Glutamatergic neuron (in vitro differentiated cells): ENCODE data around the gene RGS16. TPM values are rescaled to one million over a fixed set of nuclear protein-coding genes. Genes with fewer than 3 reads are reported as not detected.
"Not testable (repeated sequence)": the region's sequence is repeated elsewhere in the genome, so short reads cannot be mapped to it uniquely, and the experiment has no call there.

ENCODE experiments used
- DNase-seq: peaks from one replicate; pipeline ENCODE4 v3.0.0; 2022
- H3K27ac Mint-ChIP-seq: one replicate; pipeline ENCODE4 v1.8.0; 2020; ENCODE audit warnings: mild to moderate bottlenecking, mixed read lengths, inconsistent platforms; ENCODE audit not compliant: unreplicated experiment
- H3K27me3 Mint-ChIP-seq: one replicate; pipeline ENCODE4 v1.8.0; 2020; ENCODE audit warnings: mild to moderate bottlenecking, moderate library complexity, mixed read lengths, inconsistent platforms; ENCODE audit not compliant: unreplicated experiment
- H3K36me3 Mint-ChIP-seq: one replicate; pipeline ENCODE4 v1.8.0; 2020; ENCODE audit warnings: mild to moderate bottlenecking, mixed read lengths, inconsistent platforms; ENCODE audit not compliant: unreplicated experiment
- H3K4me1 Mint-ChIP-seq: one replicate; pipeline ENCODE4 v1.8.0; 2020; ENCODE audit warnings: mild to moderate bottlenecking, low read depth, mixed read lengths, inconsistent platforms; ENCODE audit not compliant: unreplicated experiment
- H3K4me3 Mint-ChIP-seq: one replicate; pipeline ENCODE4 v1.8.0; 2020; ENCODE audit warnings: mild to moderate bottlenecking, mixed read lengths, inconsistent platforms; ENCODE audit not compliant: unreplicated experiment
- H3K9me3 Mint-ChIP-seq: one replicate; pipeline ENCODE4 v1.8.0; 2020; ENCODE audit warnings: mild to moderate bottlenecking, moderate library complexity, mixed read lengths, inconsistent platforms; ENCODE audit not compliant: unreplicated experiment
- total RNA-seq: library from RNA; stranded (reverse); fragmentation: NEBNext Ultra II Directional; extraction: Animal tissue kit (Norgen Biotek cat#: 25700); gene quantifications from one replicate; pipeline ENCODE4 v1.2.1, GENCODE V29; 2021; ENCODE audit not compliant: unreplicated experiment
- TF ChIP-seq, protein P1 (sequence below): fragments of 200-600 bp; sonication (generic); IDR thresholded peaks from one replicate; pipeline ENCODE4 v1.5.0; 2021; ENCODE audit not compliant: partially characterized antibody, unreplicated experiment

Gene RGS16
- total RNA-seq, 1 donor from 2014 or later, result 37.2 TPM

DNA sequence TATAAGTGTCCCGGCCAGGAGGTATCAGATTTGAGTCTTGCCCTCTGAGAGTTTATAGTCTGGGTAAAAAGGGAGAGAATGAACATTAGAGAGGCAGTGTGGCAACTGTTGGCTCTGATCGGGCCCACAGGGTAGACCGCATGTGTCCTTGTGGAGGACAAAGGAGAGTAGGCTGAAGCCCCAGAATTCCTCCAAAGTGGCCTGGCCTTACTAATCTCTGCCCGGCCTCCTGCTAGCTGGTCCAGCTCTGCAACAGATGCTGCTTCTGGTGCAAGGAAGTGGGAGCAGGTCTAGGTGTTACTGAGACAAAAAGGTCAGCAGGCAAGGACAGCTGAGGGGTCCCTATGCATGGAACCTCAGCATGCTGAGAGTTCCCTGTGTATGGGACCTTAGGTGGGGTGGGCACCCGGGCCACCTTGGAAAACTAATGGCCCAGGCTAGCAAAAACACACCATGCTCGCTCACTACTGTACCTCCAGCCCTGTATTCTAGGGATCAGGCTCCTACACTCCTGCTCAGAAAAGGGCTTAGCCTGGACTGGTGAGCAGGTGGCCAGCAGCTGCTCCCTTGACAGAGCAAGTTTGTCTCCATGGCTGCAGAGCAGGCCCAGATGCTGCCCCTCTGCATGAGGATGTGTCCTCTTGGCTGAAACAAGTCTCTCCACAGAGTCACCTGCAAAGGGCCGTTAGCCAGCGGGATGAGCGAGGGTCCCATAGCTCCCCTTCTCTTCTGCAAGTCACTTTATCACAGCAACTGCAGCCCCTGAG lies 30.3 kb upstream of the RGS16 start:
- peaks cover 17% of the 10 kb centered on the region for H3K9me3 Mint-ChIP-seq
- peak overlapping the region; percentile 93 for H3K27ac Mint-ChIP-seq
- no peaks in the 10 kb centered on the region for H3K36me3 Mint-ChIP-seq
- H3K4me3 Mint-ChIP-seq, result peak overlapping the region; percentile 14
- peaks cover 28% of the 10 kb centered on the region for H3K4me1 Mint-ChIP-seq
- TF ChIP-seq, protein P1, sequence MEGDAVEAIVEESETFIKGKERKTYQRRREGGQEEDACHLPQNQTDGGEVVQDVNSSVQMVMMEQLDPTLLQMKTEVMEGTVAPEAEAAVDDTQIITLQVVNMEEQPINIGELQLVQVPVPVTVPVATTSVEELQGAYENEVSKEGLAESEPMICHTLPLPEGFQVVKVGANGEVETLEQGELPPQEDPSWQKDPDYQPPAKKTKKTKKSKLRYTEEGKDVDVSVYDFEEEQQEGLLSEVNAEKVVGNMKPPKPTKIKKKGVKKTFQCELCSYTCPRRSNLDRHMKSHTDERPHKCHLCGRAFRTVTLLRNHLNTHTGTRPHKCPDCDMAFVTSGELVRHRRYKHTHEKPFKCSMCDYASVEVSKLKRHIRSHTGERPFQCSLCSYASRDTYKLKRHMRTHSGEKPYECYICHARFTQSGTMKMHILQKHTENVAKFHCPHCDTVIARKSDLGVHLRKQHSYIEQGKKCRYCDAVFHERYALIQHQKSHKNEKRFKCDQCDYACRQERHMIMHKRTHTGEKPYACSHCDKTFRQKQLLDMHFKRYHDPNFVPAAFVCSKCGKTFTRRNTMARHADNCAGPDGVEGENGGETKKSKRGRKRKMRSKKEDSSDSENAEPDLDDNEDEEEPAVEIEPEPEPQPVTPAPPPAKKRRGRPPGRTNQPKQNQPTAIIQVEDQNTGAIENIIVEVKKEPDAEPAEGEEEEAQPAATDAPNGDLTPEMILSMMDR, result no peak
- peaks cover 16% of the 10 kb centered on the region for H3K27me3 Mint-ChIP-seq
- DNase-seq, result peak; percentile 72

DNA sequence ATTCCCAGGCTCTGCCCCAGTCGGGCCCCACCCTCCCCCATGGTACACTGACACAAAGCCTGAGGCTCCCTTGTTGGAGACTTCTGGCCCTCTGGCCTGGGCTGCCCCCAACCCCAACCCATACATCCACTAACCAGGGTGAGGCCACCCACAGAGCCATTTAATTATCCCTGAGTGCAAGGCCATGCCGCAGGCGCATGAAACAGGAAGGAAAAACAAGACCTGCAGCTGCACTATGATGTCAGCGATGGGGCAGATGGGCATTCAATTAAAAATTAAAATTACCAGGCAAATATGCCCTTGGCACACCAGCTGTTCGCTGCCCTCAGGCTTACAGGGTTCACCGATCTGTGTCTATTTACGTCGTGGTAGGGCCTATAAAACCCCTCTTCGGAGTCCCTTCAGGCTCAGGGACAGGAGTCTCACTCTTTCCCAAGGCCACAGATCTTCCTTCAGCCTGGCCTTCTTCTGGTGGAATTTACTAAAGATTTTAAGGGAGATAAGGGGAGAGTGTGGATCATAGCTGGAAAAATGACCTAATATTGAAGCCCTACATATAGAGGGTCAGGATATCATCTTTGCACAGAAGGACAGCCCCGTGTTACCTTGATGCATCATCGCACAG lies 29.6 kb upstream of the RGS16 start:
- Mint-ChIP-seq H3K27me3 (peaks cover 16% of the 10 kb centered on the region), H3K4me1 (peaks cover 29% of the 10 kb centered on the region), H3K9me3 (peaks cover 17% of the 10 kb centered on the region), H3K27ac (peak overlapping the region; percentile 93), H3K4me3 (peak overlapping the region; percentile 14), H3K36me3 (no peaks in the 10 kb centered on the region)
- DNase-seq, result peak; percentile 69
- TF ChIP-seq, protein P1, result no peak

DNA sequence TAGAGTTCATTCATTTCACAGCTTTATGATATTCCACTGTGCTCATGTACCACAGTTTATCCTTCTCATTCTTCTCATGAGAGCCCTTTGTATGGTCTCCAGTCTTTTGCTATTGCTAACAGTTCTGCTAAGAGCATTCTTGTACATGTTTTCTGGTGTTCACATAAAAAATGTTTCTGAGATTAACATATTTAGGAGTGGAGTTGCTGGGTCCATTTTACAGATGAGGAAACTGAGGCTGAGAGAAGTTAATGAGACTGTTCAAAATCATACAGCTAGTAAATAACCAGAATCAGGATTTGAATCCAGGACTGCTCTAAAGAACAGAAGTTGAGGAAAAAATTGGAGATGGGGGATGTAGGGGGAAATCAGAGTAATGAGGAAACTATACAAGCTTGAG lies 28.8 kb upstream of the RGS16 start:
- Mint-ChIP-seq H3K27me3 (peaks cover 16% of the 10 kb centered on the region), H3K36me3 (no peaks in the 10 kb centered on the region), H3K4me1 (peaks cover 29% of the 10 kb centered on the region), H3K4me3 (no peak overlapping the region), H3K9me3 (peaks cover 17% of the 10 kb centered on the region), H3K27ac (peak overlapping the region; percentile 18)
- DNase-seq, result no peak
- TF ChIP-seq, protein P1, result no peak

DNA sequence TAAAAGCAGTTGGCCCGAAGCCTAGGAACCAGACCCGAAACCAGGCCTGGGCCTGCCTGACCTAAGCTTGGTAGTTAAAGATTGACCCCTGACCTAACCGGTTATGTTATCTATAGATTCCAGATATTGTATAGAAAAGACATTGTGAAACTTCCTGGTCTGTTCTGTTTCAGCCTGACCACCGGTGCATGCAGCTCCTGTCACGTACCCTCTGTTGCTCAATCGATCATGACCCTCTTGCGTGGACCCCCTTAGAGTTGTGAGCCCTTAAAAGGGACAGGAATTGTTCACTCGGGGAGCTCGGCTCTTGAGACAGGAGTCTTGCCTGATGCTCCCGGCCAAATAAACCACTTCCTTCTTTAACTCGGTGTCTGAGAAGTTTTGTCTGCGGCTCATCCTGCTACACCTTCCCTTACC lies 28.3 kb upstream of the RGS16 start:
- not testable (repeated sequence) for H3K36me3 Mint-ChIP-seq, H3K4me3 Mint-ChIP-seq, H3K27ac Mint-ChIP-seq, DNase-seq
- peaks cover 29% of the 10 kb centered on the region for H3K4me1 Mint-ChIP-seq
- peaks cover 16% of the 10 kb centered on the region for H3K27me3 Mint-ChIP-seq
- peaks cover 17% of the 10 kb centered on the region for H3K9me3 Mint-ChIP-seq

DNA sequence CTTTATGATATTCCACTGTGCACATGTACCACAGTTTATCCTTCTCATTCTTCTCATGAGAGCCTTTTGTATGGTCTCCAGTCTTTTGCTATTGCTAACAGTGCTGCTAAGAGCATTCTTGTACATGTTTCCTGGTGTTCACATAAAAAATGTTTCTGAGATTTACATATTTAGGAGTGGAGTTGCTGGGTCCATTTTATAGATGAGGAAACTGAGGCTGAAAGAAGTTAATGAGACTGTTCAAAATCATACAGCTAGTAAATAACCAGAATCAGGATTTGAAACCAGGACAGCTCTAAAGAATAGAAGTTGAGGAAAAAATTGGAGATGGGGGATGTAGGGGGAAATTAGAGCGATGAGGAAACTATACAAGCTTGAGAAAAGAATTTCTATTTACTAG lies 27.8 kb upstream of the RGS16 start:
- peaks cover 15% of the 10 kb centered on the region for H3K9me3 Mint-ChIP-seq
- no peak overlapping the region for H3K27ac Mint-ChIP-seq
- H3K36me3 Mint-ChIP-seq, result no peaks in the 10 kb centered on the region
- H3K4me3 Mint-ChIP-seq, result no peak overlapping the region
- H3K4me1 Mint-ChIP-seq, result peaks cover 32% of the 10 kb centered on the region
- TF ChIP-seq, protein P1, result no peak
- no peak for DNase-seq
- H3K27me3 Mint-ChIP-seq, result peaks cover 16% of the 10 kb centered on the region
